ENCODE results near the gene TMEM259. TPM values are rescaled to one million over a fixed set of nuclear protein-coding genes. Genes with fewer than 3 reads are reported as not detected.
A peak's percentile ranks its signal among the peaks of the same experiment; 100 is the strongest.

The TMEM259 gene
- total and polyA plus RNA-seq, 9 of the 15 experiments (the other 6 are each of a cell fraction or from before 2014, with no cell fraction given) = 0.52 to 231 (median 63.6) TPM

DNA sequence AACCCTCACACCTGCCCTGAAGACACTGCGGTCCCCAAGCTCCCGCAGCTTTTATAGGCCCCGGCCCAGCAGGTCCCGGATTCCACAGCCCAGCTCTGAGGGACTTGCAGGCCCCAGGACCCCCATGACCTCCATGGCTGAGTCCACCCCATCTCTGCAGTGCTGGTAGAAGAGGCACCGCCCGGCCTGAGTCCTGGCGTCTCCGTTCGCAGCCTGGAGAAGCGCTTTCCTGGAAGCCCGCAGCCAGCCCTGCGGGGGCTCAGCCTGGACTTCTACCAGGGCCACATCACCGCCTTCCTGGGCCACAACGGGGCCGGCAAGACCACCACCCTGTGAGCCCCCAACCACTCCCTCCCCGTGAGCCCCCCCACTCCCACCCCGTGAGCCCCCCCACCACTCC lies 28.2 kb upstream of the TMEM259 start:
- Histone ChIP-seq H3K4me3 (no peak overlapping the region), H3K27me3 (ENCODE audit: control insufficient read depth in 2 of 2, insufficient read depth in 2 of 2, low read length in 2 of 2) (no peaks in the 10 kb centered on the region), H4K20me1 (replicated peaks; ENCODE audit: control insufficient read depth, insufficient read depth, low read length) (no peaks in the 10 kb centered on the region), H3K4me1 (replicated peaks in 1 of 2; ENCODE audit: control insufficient read depth in 2 of 2, insufficient read depth in 2 of 2, low read length in 2 of 2) (peaks cover 7 to 66% of the 10 kb centered on the region in 2 experiments), H3K36me3 (ENCODE audit: control insufficient read depth, insufficient read depth, low read length) (peaks cover 66% of the 10 kb centered on the region; the same call in 2 of the 3 replicates), H3K9me1 (ENCODE audit: control insufficient read depth, insufficient read depth, low read length) (no peaks in the 10 kb centered on the region), H2AFZ (ENCODE audit: low read depth, low read length) (no peak overlapping the region), H3K27ac (ENCODE audit: extremely low read depth, low read depth, low read length) (no peak overlapping the region), H3K9me3 (replicated peaks; ENCODE audit: control insufficient read depth, insufficient read depth, low read depth, low read length) (no peaks in the 10 kb centered on the region), H3K79me2 (ENCODE audit: control insufficient read depth, insufficient read depth, low read length) (peaks cover 11% of the 10 kb centered on the region), H3K4me2 (ENCODE audit: insufficient read depth, low read length) (no peak overlapping the region), H3K9ac (ENCODE audit: insufficient read depth in 1 of 2, low read depth in 2 of 2, low read length in 2 of 2) (no peak overlapping the region)
- 97% methylated on average over 9 of the region's 17 CpGs for WGBS (ENCODE audit: insufficient coverage, low coverage, missing lambda C conversion rate)
- intact Hi-C loops (cut with micrococcal nuclease) = no loop called here
- in situ Hi-C loops (cut with MboI) = no loop called here
- no peak for DNase-seq (ENCODE audit: extremely low read depth in 1 of 4, low spot score in 3 of 4)
- no peak for ATAC-seq
- no TSS peak for BruUV-seq (replicated peaks)
- FAIRE-seq = no peak
- peak; percentile 85 for TF ChIP-seq PCBP1 (IDR thresholded peaks at IDR 0.05; ENCODE audit: low read depth, low read length, poor library complexity, severe bottlenecking)
- peak; percentile 45; the same call in 1 of the 2 replicates for TF ChIP-seq RBFOX2 (IDR thresholded peaks at IDR 0.05; ENCODE audit: low read depth, low read length)
- peak; percentile 45 for TF ChIP-seq POLR2G (IDR thresholded peaks at IDR 0.05; ENCODE audit: low read depth, low read length)
- TF ChIP-seq, protein P1, sequence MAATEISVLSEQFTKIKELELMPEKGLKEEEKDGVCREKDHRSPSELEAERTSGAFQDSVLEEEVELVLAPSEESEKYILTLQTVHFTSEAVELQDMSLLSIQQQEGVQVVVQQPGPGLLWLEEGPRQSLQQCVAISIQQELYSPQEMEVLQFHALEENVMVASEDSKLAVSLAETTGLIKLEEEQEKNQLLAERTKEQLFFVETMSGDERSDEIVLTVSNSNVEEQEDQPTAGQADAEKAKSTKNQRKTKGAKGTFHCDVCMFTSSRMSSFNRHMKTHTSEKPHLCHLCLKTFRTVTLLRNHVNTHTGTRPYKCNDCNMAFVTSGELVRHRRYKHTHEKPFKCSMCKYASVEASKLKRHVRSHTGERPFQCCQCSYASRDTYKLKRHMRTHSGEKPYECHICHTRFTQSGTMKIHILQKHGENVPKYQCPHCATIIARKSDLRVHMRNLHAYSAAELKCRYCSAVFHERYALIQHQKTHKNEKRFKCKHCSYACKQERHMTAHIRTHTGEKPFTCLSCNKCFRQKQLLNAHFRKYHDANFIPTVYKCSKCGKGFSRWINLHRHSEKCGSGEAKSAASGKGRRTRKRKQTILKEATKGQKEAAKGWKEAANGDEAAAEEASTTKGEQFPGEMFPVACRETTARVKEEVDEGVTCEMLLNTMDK (IDR thresholded peaks at IDR 0.05; ENCODE audit: borderline replicate concordance, insufficient read depth, low read depth, low read length, poor library complexity, severe bottlenecking) = no peak
- POLR2A ChIA-PET = interaction anchor here (1.2 kb wide), 1 partner anchor 9 kb away, joined by 3 read pairs; no protein-coding TSS in a partner anchor
- CTCF ChIA-PET (ENCODE audit: low intra/inter-chr PET ratio) = no interaction called here
